HCT116 (cell line): ENCODE results near the gene CNGA1. TPM values are rescaled to one million over a fixed set of nuclear protein-coding genes. Genes with fewer than 3 reads are reported as not detected.
A peak's percentile ranks its signal among the peaks of the same experiment; 100 is the strongest.

Experiments used
- ATAC-seq: fragments of 200-7000 bp; cut with Tn5 transposase; 2 replicates; pipeline ENCODE4 v1.9.1; 2020; ENCODE audit warnings: mild to moderate bottlenecking, moderate library complexity
- BruUV-seq: library from RNA; stranded (reverse); fragments of 400-500 nt; replicated peaks from 2 replicates; lab custom pipeline; 2021; lab: Mats Ljungman, UMichigan
- CTCF ChIA-PET: fragments of 300-600 bp; sonication (Branson Sonifier 250); formaldehyde crosslinking; loops from one replicate; lab custom pipeline; 2021; ENCODE audit warnings: antibody characterized with exemption; lab: Charles Lee
- POLR2A ChIA-PET: fragments of 300-600, 350-600 bp; sonication (Branson Sonifier 250); formaldehyde crosslinking; loops from one replicate; lab custom pipeline; 2021; ENCODE audit warnings: antibody characterized with exemption; lab: Charles Lee
- RAD21 ChIA-PET, 2 experiments: fragments of 300-600 bp; sonication (Branson Sonifier 250); formaldehyde crosslinking; loops; one replicate each; lab custom pipeline; 2023; ENCODE audit warnings: low total read pairs in 2 of 2; ENCODE audit not compliant: uncharacterized antibody in 2 of 2, unreplicated experiment in 2 of 2, low non-redundant PET in 1 of 2; lab: Charles Lee
- DNase-seq: peaks from one replicate; pipeline ENCODE4 v3.0.0-alpha.2; 2010; ENCODE audit warnings: low read depth, low spot score
- H2AFZ ChIP-seq: fragments of 200-600 bp; shearing (Covaris generic), sonication (generic); 2 replicates; pipeline ENCODE4 v1.6.1; 2017; ENCODE audit warnings: low read depth, mixed run types, mixed read lengths, antibody characterized with exemption, low read length; ENCODE audit not compliant: poor library complexity, severe bottlenecking
- H3K27ac ChIP-seq: 2 replicates; pipeline ENCODE4 v1.5.1; 2012; ENCODE audit warnings: low read depth, low read length
- H3K27me3 ChIP-seq: fragments of 200-600 bp; sonication (generic); 2 replicates; pipeline ENCODE4 v1.6.1; 2016; ENCODE audit warnings: mixed run types, low read length, mixed read lengths; ENCODE audit not compliant: insufficient read depth
- H3K36me3 ChIP-seq, 2 experiments: fragments of 200-500 bp in 1 of 2; fragments of 200-600 bp in 1 of 2; sonication (Bioruptor generic) in 1 of 2; sonication (generic) in 1 of 2; 2 replicates each; pipeline versions ENCODE4 v1.5.1 to v1.6.1; 2014 to 2016; ENCODE audit warnings: low read length in 2 of 2, inconsistent platforms in 1 of 2, mixed read lengths in 1 of 2, mixed run types in 1 of 2; ENCODE audit not compliant: insufficient read depth in 2 of 2, control insufficient read depth in 1 of 2
- H3K4me1 ChIP-seq, 2 experiments: fragments of 200-600 bp in 1 of 2; sonication (generic) in 1 of 2; 2 replicates each; pipeline versions ENCODE4 v1.5.1 to v1.6.1; 2012 to 2017; ENCODE audit warnings: low read length in 2 of 2, inconsistent platforms in 1 of 2, mild to moderate bottlenecking in 1 of 2, mixed read lengths in 1 of 2, mixed run types in 1 of 2, moderate library complexity in 1 of 2; ENCODE audit not compliant: insufficient read depth in 2 of 2, control insufficient read depth in 1 of 2
- H3K4me2 ChIP-seq: fragments of 200-600 bp; sonication (generic); 2 replicates; pipeline ENCODE4 v1.6.1; 2017; ENCODE audit warnings: mixed run types, low read length, mixed read lengths
- H3K4me3 ChIP-seq, 2 experiments: fragments of 200-600 bp in 1 of 2; sonication (generic) in 1 of 2; replicated peaks in 1 of 2; 2 replicates each; pipeline ENCODE4 v1.5.1; 2011 to 2016; ENCODE audit warnings: low read length in 2 of 2, control low read depth in 1 of 2, low read depth in 1 of 2, mild to moderate bottlenecking in 1 of 2, mixed read lengths in 1 of 2, mixed run types in 1 of 2
- H3K79me2 ChIP-seq: fragments of 200-600 bp; sonication (generic); 2 replicates; pipeline ENCODE4 v1.6.1; 2017; ENCODE audit warnings: mild to moderate bottlenecking, mixed run types, low read length, moderate library complexity, mixed read lengths; ENCODE audit not compliant: insufficient read depth
- H3K9ac ChIP-seq: fragments of 200-600 bp; sonication (generic); 2 replicates; pipeline ENCODE4 v1.6.1; 2016; ENCODE audit warnings: low read length, mixed read lengths
- H3K9me2 ChIP-seq: fragments of 200-600 bp; sonication (generic), shearing (Covaris generic); 2 replicates; pipeline ENCODE4 v1.6.1; 2017; ENCODE audit warnings: mixed run types, mild to moderate bottlenecking, moderate library complexity; ENCODE audit not compliant: insufficient read depth
- H3K9me3 ChIP-seq, 2 experiments: fragments of 200-500 bp in 1 of 2; fragments of 200-600 bp in 1 of 2; sonication (Bioruptor generic) in 1 of 2; sonication (generic) in 1 of 2; 2 replicates each; pipeline ENCODE4 v1.6.1; 2014 to 2017; ENCODE audit warnings: low read length in 2 of 2, mixed read lengths in 2 of 2, inconsistent platforms in 1 of 2, low read depth in 1 of 2, mild to moderate bottlenecking in 1 of 2, mixed run types in 1 of 2, moderate library complexity in 1 of 2; ENCODE audit not compliant: control insufficient read depth in 1 of 2, insufficient read depth in 1 of 2
- H4K20me1 ChIP-seq: fragments of 200-600 bp; sonication (generic), shearing (Covaris generic); 2 replicates; pipeline ENCODE4 v1.6.1; 2017; ENCODE audit warnings: mixed run types, mild to moderate bottlenecking, moderate library complexity; ENCODE audit not compliant: insufficient read depth
- CBX3 ChIP-seq: IDR thresholded peaks from 2 replicates; pipeline ENCODE4 v1.6.1; 2012; ENCODE audit warnings: low read depth
- CEBPB ChIP-seq: IDR thresholded peaks from 2 replicates; pipeline ENCODE4 v1.6.1; 2012; ENCODE audit warnings: low read depth
- CTCF ChIP-seq, 3 experiments: fragments of 200-600 bp in 1 of 3; sonication (generic) in 1 of 3; IDR thresholded peaks in 2 of 3; conservative IDR thresholded peaks in 1 of 3; 2 replicates each; pipeline ENCODE4 v1.5.1; 2012 to 2017; ENCODE audit warnings: low read depth in 2 of 3, low read length in 2 of 3, antibody characterized with exemption in 1 of 3, borderline replicate concordance in 1 of 3, control low read depth in 1 of 3, mild to moderate bottlenecking in 1 of 3, mixed read lengths in 1 of 3, mixed run types in 1 of 3, moderate library complexity in 1 of 3; ENCODE audit not compliant: insufficient read depth in 1 of 3
- EGR1 ChIP-seq: IDR thresholded peaks from 2 replicates; pipeline ENCODE4 v1.6.1; 2012; ENCODE audit warnings: low read depth
- EZH2 ChIP-seq: fragments of 200-600 bp; sonication (generic); IDR thresholded peaks from 2 replicates; pipeline ENCODE4 v1.6.1; 2017; ENCODE audit warnings: antibody characterized with exemption, mixed run types
- EZH2phosphoT487 ChIP-seq: fragments of 200-600 bp; IDR thresholded peaks from 2 replicates; pipeline ENCODE4 v1.6.1; 2018; ENCODE audit warnings: antibody characterized with exemption, borderline replicate concordance
- FOSL1 ChIP-seq: IDR thresholded peaks from 2 replicates; pipeline ENCODE4 v1.6.1; 2012; ENCODE audit warnings: low read depth
- JUND ChIP-seq: IDR thresholded peaks from 2 replicates; pipeline ENCODE4 v1.6.1; 2012
- POLR2A ChIP-seq: IDR thresholded peaks from 2 replicates; pipeline ENCODE4 v1.7.0; 2011; ENCODE audit warnings: borderline replicate concordance; ENCODE audit not compliant: insufficient read depth, insufficient read length; ENCODE audit errors: extremely low read depth
- POLR2AphosphoS5 ChIP-seq: IDR thresholded peaks from 2 replicates; pipeline ENCODE4 v1.6.1; 2011; ENCODE audit warnings: mild to moderate bottlenecking, low read depth, low read length, moderate library complexity
- RAD21 ChIP-seq: IDR thresholded peaks from 2 replicates; pipeline ENCODE4 v1.6.1; 2012; ENCODE audit warnings: low read depth, mild to moderate bottlenecking
- SIN3A ChIP-seq: IDR thresholded peaks from 2 replicates; pipeline ENCODE4 v1.6.1; 2012; ENCODE audit warnings: low read depth
- SP1 ChIP-seq: IDR thresholded peaks from 2 replicates; pipeline ENCODE4 v1.6.1; 2012; ENCODE audit warnings: low read depth
- SRF ChIP-seq: IDR thresholded peaks from 2 replicates; pipeline ENCODE4 v1.6.1; 2012; ENCODE audit warnings: low read depth
- TCF7L2 ChIP-seq: IDR thresholded peaks from 2 replicates; pipeline ENCODE4 v1.7.0; 2011; ENCODE audit warnings: borderline replicate concordance, inconsistent platforms; ENCODE audit not compliant: insufficient read depth, insufficient read length; ENCODE audit errors: extremely low read depth
- YY1 ChIP-seq: IDR thresholded peaks from 2 replicates; pipeline ENCODE4 v1.6.1; 2011; ENCODE audit warnings: low read length, low read depth, moderate library complexity, mild to moderate bottlenecking; ENCODE audit not compliant: insufficient replicate concordance; ENCODE audit errors: extremely low read depth
- ZBTB33 ChIP-seq: IDR thresholded peaks from 2 replicates; pipeline ENCODE4 v1.6.1; 2011; ENCODE audit warnings: mild to moderate bottlenecking, low read length, moderate library complexity; ENCODE audit not compliant: insufficient replicate concordance; ENCODE audit errors: extremely low read depth
- ZNF274 ChIP-seq: fragments of 200-500 bp; sonication (Bioruptor generic); IDR thresholded peaks from 2 replicates; pipeline ENCODE4 v1.6.1; 2014; ENCODE audit warnings: mild to moderate bottlenecking, low read depth, low read length, inconsistent platforms
- intact Hi-C: fragments of 100-400 bp; cut with micrococcal nuclease; formaldehyde crosslinking; loops from 2 replicates; pipeline ENCODE4 v1.10.0; 2022
- total RNA-seq: library from RNA; stranded (reverse); gene quantifications from one replicate; pipeline ENCODE4 v1.2.1, GENCODE V29; 2021; ENCODE audit not compliant: unreplicated experiment
- TF ChIP-seq, protein P1 (sequence below): IDR thresholded peaks from 2 replicates; pipeline ENCODE4 v1.6.1; 2012

The CNGA1 gene
- total RNA-seq, 1 experiment from 2014 or later, result 2.1 TPM

DNA sequence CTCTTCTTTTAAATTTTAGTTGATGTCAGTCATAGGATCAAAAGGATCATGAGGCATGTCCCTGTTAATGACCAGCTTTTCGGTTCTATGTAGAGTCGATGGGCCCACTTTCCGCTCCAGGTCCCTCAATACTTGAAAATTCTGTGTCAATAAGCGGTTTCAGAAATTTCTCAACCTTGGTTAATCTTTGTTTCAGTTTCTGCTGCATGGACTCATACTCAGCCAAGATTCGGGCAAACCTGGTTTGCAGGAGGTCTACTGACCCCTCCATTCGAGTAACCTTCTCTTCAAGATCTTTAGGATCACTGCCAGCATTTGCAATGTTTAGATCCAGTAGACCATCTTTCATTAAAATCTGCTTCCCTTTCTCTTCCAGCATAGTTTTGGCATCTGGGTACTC is 80.1 kb downstream of the CNGA1 start (continued):
- no peak for TF ChIP-seq CTCF (IDR thresholded peaks at IDR 0.05 in 2 of 3, conservative IDR thresholded peaks at IDR 0.05 in 1 of 3; ENCODE audit: borderline replicate concordance in 1 of 3, insufficient read depth in 1 of 3, low read depth in 2 of 3, low read length in 2 of 3)
- no peak for TF ChIP-seq YY1
- no peak for TF ChIP-seq POLR2AphosphoS5

GRCh38 chr4:47933840-47934239 is 82.6 kb downstream of the CNGA1 start:
- CTCF ChIA-PET, result interaction anchor here (0.6 to 2.0 kb wide), 13 partner anchors 9 to 997 kb away, joined by 3 to 7 read pairs (median 4); no protein-coding TSS in a partner anchor
- TF ChIP-seq TCF7L2, result no peak
- TF ChIP-seq SIN3A, result no peak
- no peak for TF ChIP-seq EGR1
- peak; percentile 75 for TF ChIP-seq RAD21
- TF ChIP-seq EZH2, result no peak
- TF ChIP-seq SRF, result no peak
- peak; percentile 47; the same call in 1 of the 2 replicates for TF ChIP-seq CEBPB
- peak; percentile 49 to 72 (median 61); a peak in 5 of 6 replicates for TF ChIP-seq CTCF (IDR thresholded peaks at IDR 0.05 in 2 of 3, conservative IDR thresholded peaks at IDR 0.05 in 1 of 3; ENCODE audit: borderline replicate concordance in 1 of 3, insufficient read depth in 1 of 3, low read depth in 2 of 3, low read length in 2 of 3)
- no peak for TF ChIP-seq POLR2AphosphoS5
- TF ChIP-seq ZNF274, result no peak
- TF ChIP-seq ZBTB33, result no peak
- no peak for TF ChIP-seq YY1
- no peak for TF ChIP-seq CBX3
- no peak for TF ChIP-seq EZH2phosphoT487
- no peak for TF ChIP-seq SP1
- no peak for TF ChIP-seq POLR2A
- TF ChIP-seq, protein P1, sequence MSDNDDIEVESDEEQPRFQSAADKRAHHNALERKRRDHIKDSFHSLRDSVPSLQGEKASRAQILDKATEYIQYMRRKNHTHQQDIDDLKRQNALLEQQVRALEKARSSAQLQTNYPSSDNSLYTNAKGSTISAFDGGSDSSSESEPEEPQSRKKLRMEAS, result no peak
- no peak for TF ChIP-seq JUND
- TF ChIP-seq FOSL1, result no peak
- TF ChIP-seq, all 23 proteins: peak for 3
- intact Hi-C loops, result loop anchor here (5.0 kb wide), 3 partner anchors 232 to 1092 kb away; no protein-coding TSS in a partner anchor
- BruUV-seq, result no TSS peak
- H3K4me1 ChIP-seq, result no peaks in the 10 kb centered on the region; a peak in 1 of 4 replicates
- POLR2A ChIA-PET, result interaction anchor here (1.2 kb wide), 1 partner anchor 19 kb away, joined by 3 read pairs; the partner anchor contains the start of gene NFXL1
- no peak for DNase-seq
- no peaks in the 10 kb centered on the region for H3K9me3 ChIP-seq
- RAD21 ChIA-PET, result no interaction called here
- H4K20me1 ChIP-seq, result no peaks in the 10 kb centered on the region
- peak overlapping the region; percentile 77 for H2AFZ ChIP-seq
- no peaks in the 10 kb centered on the region for H3K79me2 ChIP-seq
- H3K9ac ChIP-seq, result no peak overlapping the region
- peak; percentile 42; the same call in 1 of the 2 replicates for ATAC-seq
- H3K4me2 ChIP-seq, result no peak overlapping the region
- 0 out of 2 replicates have a peak, but pooled peaks cover 4% of the 10 kb centered on the region for H3K9me2 ChIP-seq
- H3K27me3 ChIP-seq, result no peaks in the 10 kb centered on the region
- H3K36me3 ChIP-seq, result no peaks in the 10 kb centered on the region
- no peak overlapping the region for H3K27ac ChIP-seq
- H3K4me3 ChIP-seq, result no peak overlapping the region
